Bronchial epithelial cell (primary cell): ENCODE data around the gene TRPM1. TPM values are rescaled to one million over a fixed set of nuclear protein-coding genes. Genes with fewer than 3 reads are reported as not detected.
A peak's percentile ranks its signal among the peaks of the same experiment; 100 is the strongest.

Experiments
- DNase-seq: peaks from one replicate; pipeline ENCODE4 v3.0.0-alpha.2; 2010; ENCODE audit warnings: low read depth
- FAIRE-seq: peaks from 2 replicates; lab custom pipeline; 2011; peaks lifted over from hg19 to GRCh38; lab: Jason Lieb, UNC
- H3K27me3 ChIP-seq: 2 replicates; pipeline ENCODE4 v1.5.1; 2011; ENCODE audit warnings: low read length; ENCODE audit not compliant: control insufficient read depth, insufficient read depth
- H3K36me3 ChIP-seq: 2 replicates; pipeline ENCODE4 v1.5.1; 2011; ENCODE audit warnings: low read length; ENCODE audit not compliant: control insufficient read depth, insufficient read depth
- H3K4me3 ChIP-seq: 2 replicates; pipeline ENCODE4 v1.5.1; 2011; ENCODE audit warnings: mild to moderate bottlenecking, low read depth, low read length, control low read depth
- CTCF ChIP-seq: IDR thresholded peaks from 2 replicates; pipeline ENCODE4 v1.5.1; 2011; ENCODE audit warnings: mild to moderate bottlenecking, moderate library complexity, low read length, control low read depth, inconsistent platforms; ENCODE audit not compliant: insufficient read depth, severe bottlenecking
- total RNA-seq: library from RNA; depleted of rRNA; stranded (reverse); fragments of >200 nt; gene quantifications from 2 replicates; pipeline ENCODE4 v1.2.1, GENCODE V29; 2014

The TRPM1 gene
- total RNA-seq, 1 donor from 2014 or later, result under 0.01 TPM

- Histone ChIP-seq H3K27me3 (no peaks in the 10 kb centered on the region), H3K36me3 (no peaks in the 10 kb centered on the region), H3K4me3 (no peak overlapping the region)
- no peak for FAIRE-seq
- TF ChIP-seq CTCF, result no peak
- no peak for DNase-seq
Measured at GRCh38 chr15:31014608-31014925, 87.0 kb downstream of the TRPM1 start.

GRCh38 chr15:31013863-31014607, 87.5 kb downstream of the TRPM1 start:
- DNase-seq, result no peak
- peak; percentile 32 for FAIRE-seq
- no peaks in the 10 kb centered on the region for H3K27me3 ChIP-seq
- no peaks in the 10 kb centered on the region for H3K36me3 ChIP-seq
- TF ChIP-seq CTCF, result no peak
- H3K4me3 ChIP-seq, result no peak overlapping the region

- FAIRE-seq, result no peak
- Histone ChIP-seq H3K4me3 (no peak overlapping the region), H3K36me3 (no peaks in the 10 kb centered on the region), H3K27me3 (no peaks in the 10 kb centered on the region)
- no peak for DNase-seq
- TF ChIP-seq CTCF, result no peak
Measured at GRCh38 chr15:31012455-31012854, 89.1 kb downstream of the TRPM1 start.

- TF ChIP-seq CTCF, result no peak
- Histone ChIP-seq H3K36me3 (no peaks in the 10 kb centered on the region), H3K27me3 (no peaks in the 10 kb centered on the region), H3K4me3 (no peak overlapping the region)
- DNase-seq, result peak; percentile 79
- no peak for FAIRE-seq
Measured at GRCh38 chr15:31010036-31010435, 91.5 kb downstream of the TRPM1 start.

GRCh38 chr15:31005660-31006059, 95.9 kb downstream of the TRPM1 start:
- DNase-seq, result no peak
- Histone ChIP-seq H3K36me3 (no peaks in the 10 kb centered on the region), H3K27me3 (no peaks in the 10 kb centered on the region), H3K4me3 (no peak overlapping the region)
- FAIRE-seq, result peak; percentile 40
- TF ChIP-seq CTCF, result no peak
